Astrocyte (in vitro differentiated cells and primary cell): Measurements from ENCODE around the gene CCDC34. TPM values are rescaled to one million over a fixed set of nuclear protein-coding genes. Genes with fewer than 3 reads are reported as not detected.

Experiments used
- DNase-seq: peaks from one replicate; pipeline ENCODE4 v3.0.0-alpha.2; 2010; ENCODE audit warnings: low read depth
- FAIRE-seq: peaks from 2 replicates; lab custom pipeline; 2011; peaks lifted over from hg19 to GRCh38; lab: Jason Lieb, UNC
- H2AFZ ChIP-seq: 2 replicates; pipeline ENCODE4 v1.6.0; 2012; ENCODE audit warnings: low read depth, low read length, inconsistent platforms
- H3K27ac ChIP-seq: 2 replicates; pipeline ENCODE4 v1.5.1; 2011; ENCODE audit warnings: low read depth, low read length, inconsistent platforms
- H3K27me3 ChIP-seq: 2 replicates; pipeline ENCODE4 v1.6.0; 2011; ENCODE audit warnings: low read length, inconsistent platforms; ENCODE audit not compliant: insufficient read depth
- H3K36me3 ChIP-seq: 2 replicates; pipeline ENCODE4 v1.5.1; 2011; ENCODE audit warnings: low read length, inconsistent platforms; ENCODE audit not compliant: insufficient read depth
- H3K4me1 ChIP-seq: 2 replicates; pipeline ENCODE4 v1.5.1; 2011; ENCODE audit warnings: low read length, inconsistent platforms; ENCODE audit not compliant: insufficient read depth
- H3K4me2 ChIP-seq: 2 replicates; pipeline ENCODE4 v1.6.0; 2012; ENCODE audit warnings: low read length, inconsistent platforms
- H3K4me3 ChIP-seq: 2 replicates; pipeline ENCODE4 v1.5.1; 2011; ENCODE audit warnings: low read depth, mild to moderate bottlenecking, low read length, inconsistent platforms; ENCODE audit not compliant: insufficient read depth
- H3K79me2 ChIP-seq: 2 replicates; pipeline ENCODE4 v1.6.0; 2012; ENCODE audit warnings: mild to moderate bottlenecking, low read length, inconsistent platforms; ENCODE audit not compliant: insufficient read depth
- H3K9ac ChIP-seq: 2 replicates; pipeline ENCODE4 v1.6.0; 2012; ENCODE audit warnings: mild to moderate bottlenecking, low read length, inconsistent platforms
- H3K9me3 ChIP-seq: 2 replicates; pipeline ENCODE4 v1.5.1; 2012; ENCODE audit warnings: low read depth, mild to moderate bottlenecking, low read length, inconsistent platforms; ENCODE audit not compliant: insufficient read depth
- H4K20me1 ChIP-seq: 2 replicates; pipeline ENCODE4 v1.6.0; 2012; ENCODE audit warnings: low read length, inconsistent platforms; ENCODE audit not compliant: insufficient read depth
- H3K27ac Mint-ChIP-seq: one replicate; pipeline ENCODE4 v1.8.0; 2021; ENCODE audit warnings: mild to moderate bottlenecking, mixed read lengths; ENCODE audit not compliant: unreplicated experiment
- H3K27me3 Mint-ChIP-seq: one replicate; pipeline ENCODE4 v1.8.0; 2021; ENCODE audit warnings: low read depth, mixed read lengths; ENCODE audit not compliant: unreplicated experiment
- H3K36me3 Mint-ChIP-seq: one replicate; pipeline ENCODE4 v1.8.0; 2021; ENCODE audit warnings: low read depth, mixed read lengths; ENCODE audit not compliant: unreplicated experiment
- H3K4me1 Mint-ChIP-seq: one replicate; pipeline ENCODE4 v1.8.0; 2021; ENCODE audit warnings: low read depth, mixed read lengths; ENCODE audit not compliant: unreplicated experiment
- H3K4me3 Mint-ChIP-seq: one replicate; pipeline ENCODE4 v1.8.0; 2021; ENCODE audit warnings: mild to moderate bottlenecking, moderate library complexity, mixed read lengths; ENCODE audit not compliant: unreplicated experiment
- H3K9me3 Mint-ChIP-seq: one replicate; pipeline ENCODE4 v1.8.0; 2021; ENCODE audit warnings: mild to moderate bottlenecking, mixed read lengths; ENCODE audit not compliant: unreplicated experiment
- CTCF ChIP-seq: IDR thresholded peaks from 2 replicates; pipeline ENCODE4 v1.5.1; 2011; ENCODE audit warnings: low read depth, mild to moderate bottlenecking, inconsistent platforms, low read length, moderate library complexity; ENCODE audit not compliant: insufficient read depth
- EZH2 ChIP-seq: IDR thresholded peaks from 2 replicates; pipeline ENCODE4 v1.6.1; 2012; ENCODE audit warnings: mild to moderate bottlenecking, low read length, inconsistent platforms; ENCODE audit not compliant: insufficient read depth
- total RNA-seq: library from RNA; stranded (reverse); gene quantifications from 2 replicates; pipeline ENCODE4 v1.2.1, GENCODE V29; 2021

CCDC34 gene
- total RNA-seq, 1 donor from 2014 or later, result 12.8 TPM

- no peaks in the 10 kb centered on the region for H3K79me2 ChIP-seq
- no peak for TF ChIP-seq EZH2
- no peak for TF ChIP-seq CTCF
- DNase-seq (no peak), FAIRE-seq (no peak)
- H3K9me3 ChIP-seq, result no peaks in the 10 kb centered on the region
- peaks cover 5% of the 10 kb centered on the region for H3K4me1 Mint-ChIP-seq
- H3K27me3 Mint-ChIP-seq, result no peaks in the 10 kb centered on the region
- peaks cover 8% of the 10 kb centered on the region for H3K36me3 Mint-ChIP-seq
- no peak overlapping the region for H3K4me3 ChIP-seq
- no peak overlapping the region for H3K4me3 Mint-ChIP-seq
- peaks cover 41% of the 10 kb centered on the region for H3K36me3 ChIP-seq
- H3K27ac ChIP-seq, result no peak overlapping the region
- H2AFZ ChIP-seq, result no peak overlapping the region
- no peak overlapping the region for H3K4me2 ChIP-seq
- no peak overlapping the region for H3K9ac ChIP-seq
- H3K4me1 ChIP-seq, result no peaks in the 10 kb centered on the region
- no peaks in the 10 kb centered on the region for H4K20me1 ChIP-seq
- no peaks in the 10 kb centered on the region for H3K9me3 Mint-ChIP-seq
- no peaks in the 10 kb centered on the region for H3K27me3 ChIP-seq
- no peak overlapping the region for H3K27ac Mint-ChIP-seq
Observed at GRCh38 chr11:27371489-27371888, 8.5 kb upstream of the CCDC34 start.

- no peak overlapping the region for H3K27ac Mint-ChIP-seq
- Histone ChIP-seq H4K20me1 (no peaks in the 10 kb centered on the region), H3K79me2 (no peaks in the 10 kb centered on the region), H3K27ac (no peak overlapping the region), H3K36me3 (peaks cover 38% of the 10 kb centered on the region), H3K27me3 (no peaks in the 10 kb centered on the region), H3K4me2 (no peak overlapping the region), H3K4me1 (no peaks in the 10 kb centered on the region), H3K4me3 (no peak overlapping the region), H3K9me3 (no peaks in the 10 kb centered on the region), H3K9ac (no peak overlapping the region), H2AFZ (no peak overlapping the region)
- H3K4me3 Mint-ChIP-seq, result no peak overlapping the region
- FAIRE-seq (no peak), DNase-seq (no peak)
- no peaks in the 10 kb centered on the region for H3K9me3 Mint-ChIP-seq
- H3K36me3 Mint-ChIP-seq, result peaks cover 8% of the 10 kb centered on the region
- H3K4me1 Mint-ChIP-seq, result peaks cover 5% of the 10 kb centered on the region
- TF ChIP-seq EZH2 (no peak), CTCF (no peak)
- H3K27me3 Mint-ChIP-seq, result no peaks in the 10 kb centered on the region
Observed at GRCh38 chr11:27370374-27370773, 7.4 kb upstream of the CCDC34 start.

- Mint-ChIP-seq H3K27me3 (no peaks in the 10 kb centered on the region), H3K36me3 (peaks cover 3% of the 10 kb centered on the region), H3K9me3 (no peaks in the 10 kb centered on the region), H3K4me3 (no peak overlapping the region), H3K27ac (no peak overlapping the region), H3K4me1 (peaks cover 5% of the 10 kb centered on the region)
- no peak for DNase-seq
- H3K36me3 ChIP-seq, result peaks cover 37% of the 10 kb centered on the region
- no peak for TF ChIP-seq EZH2
- H3K79me2 ChIP-seq, result peaks cover under 1% of the 10 kb centered on the region
- FAIRE-seq, result no peak
- no peaks in the 10 kb centered on the region for H3K27me3 ChIP-seq
- H3K9me3 ChIP-seq, result no peaks in the 10 kb centered on the region
- H3K9ac ChIP-seq, result no peak overlapping the region
- H3K4me1 ChIP-seq, result peaks cover 5% of the 10 kb centered on the region
- no peak overlapping the region for H3K27ac ChIP-seq
- no peaks in the 10 kb centered on the region for H4K20me1 ChIP-seq
- H2AFZ ChIP-seq, result no peak overlapping the region
- no peak overlapping the region for H3K4me2 ChIP-seq
- no peak overlapping the region for H3K4me3 ChIP-seq
Observed at GRCh38 chr11:27367881-27368280, 4.9 kb upstream of the CCDC34 start.
